Thoracic aorta (tissue), 2 donors: ENCODE results near the gene THBS1. TPM values are rescaled to one million over a fixed set of nuclear protein-coding genes. Genes with fewer than 3 reads are reported as not detected.

ENCODE experiments used
- ATAC-seq: fragments of 150-250 bp; one replicate; pipeline ENCODE4 v1.8.0; 2017; ENCODE audit warnings: low read depth; ENCODE audit not compliant: insufficient number of reproducible peaks, low FRiP score
- DNase-seq: peaks from one replicate; pipeline ENCODE4 v3.0.0-alpha.2; 2020; ENCODE audit warnings: low spot score
- H3K27ac ChIP-seq, 2 donors: fragments of 200-600 bp; sonication (generic); 1 replicate in 1 of 2; 2 replicates in 1 of 2; pipeline ENCODE4 v1.5.1; 2016; ENCODE audit warnings: mild to moderate bottlenecking in 2 of 2, moderate library complexity in 2 of 2
- H3K27me3 ChIP-seq: fragments of 200-600 bp; sonication (generic); replicated peaks from 2 replicates; pipeline ENCODE4 v1.6.0; 2016; ENCODE audit warnings: mild to moderate bottlenecking; ENCODE audit not compliant: insufficient read depth
- H3K36me3 ChIP-seq: fragments of 200-600 bp; sonication (generic); one replicate; pipeline ENCODE4 v1.5.1; 2016
- H3K4me1 ChIP-seq, 2 donors: fragments of 200-600 bp; sonication (generic); 1 replicate in 1 of 2; 2 replicates in 1 of 2; pipeline versions ENCODE4 v1.5.1 to v1.6.0; 2016; ENCODE audit warnings: low read depth in 2 of 2, mild to moderate bottlenecking in 1 of 2; ENCODE audit not compliant: control insufficient read depth in 1 of 2
- H3K4me3 ChIP-seq: fragments of 200-600 bp; sonication (generic); 2 replicates; pipeline ENCODE4 v1.5.1; 2016; ENCODE audit warnings: mild to moderate bottlenecking
- H3K9me3 ChIP-seq: fragments of 200-600 bp; sonication (generic); 2 replicates; pipeline ENCODE4 v1.5.1; 2016
- CTCF ChIP-seq: fragments of 200-600 bp; sonication (generic); IDR thresholded peaks from one replicate; pipeline ENCODE4 v1.5.1; 2019; ENCODE audit warnings: antibody characterized with exemption
- total RNA-seq, 2 donors: library from RNA; depleted of rRNA; stranded (reverse); fragments of >200 nt; gene quantifications; one replicate each; pipeline versions ENCODE4 v1.1.0 to v1.2.3, GENCODE V29; 2016

The THBS1 gene
- total RNA-seq, 2 donors from 2014 or later: 868 to 1,389 TPM

- DNase-seq (no peak), ATAC-seq (no peak)
- Histone ChIP-seq H3K27ac (no peak overlapping the region), H3K4me1 (peaks cover 8 to 32% of the 10 kb centered on the region in 2 donors), H3K27me3 (no peaks in the 10 kb centered on the region), H3K4me3 (no peak overlapping the region), H3K36me3 (no peaks in the 10 kb centered on the region), H3K9me3 (no peaks in the 10 kb centered on the region)
- TF ChIP-seq CTCF: no peak
Measured at GRCh38 chr15:39628546-39629257, 47.8 kb downstream of the THBS1 start.

GRCh38 chr15:39629371-39629770 is 48.5 kb downstream of the THBS1 start:
- Histone ChIP-seq H3K4me1 (peaks cover 7 to 31% of the 10 kb centered on the region in 2 donors), H3K4me3 (no peak overlapping the region), H3K27ac (no peak overlapping the region), H3K27me3 (no peaks in the 10 kb centered on the region), H3K36me3 (no peaks in the 10 kb centered on the region), H3K9me3 (no peaks in the 10 kb centered on the region)
- ATAC-seq (no peak), DNase-seq (no peak)
- no peak for TF ChIP-seq CTCF

DNA sequence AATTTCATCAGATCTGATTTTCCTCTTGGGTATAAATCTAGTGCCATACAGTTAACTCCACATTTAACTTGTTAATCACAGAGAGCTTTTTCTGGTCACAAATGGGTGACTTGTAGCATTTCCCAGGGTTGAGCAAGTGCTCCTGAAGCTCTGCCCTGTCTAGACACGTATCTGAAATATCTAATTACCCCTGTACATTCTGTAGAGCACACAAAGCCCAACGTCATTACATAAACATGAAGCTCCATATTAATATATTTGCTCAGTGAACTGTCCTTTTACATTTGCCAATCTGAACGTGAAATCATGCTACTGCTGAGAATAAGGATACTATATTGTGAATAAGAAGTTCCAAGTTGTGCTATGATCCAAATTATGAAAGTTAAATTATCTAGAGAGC is 49.0 kb downstream of the THBS1 start:
- no peaks in the 10 kb centered on the region for H3K9me3 ChIP-seq
- no peaks in the 10 kb centered on the region for H3K36me3 ChIP-seq
- no peak for DNase-seq
- no peak for TF ChIP-seq CTCF
- ATAC-seq: no peak
- peaks cover 4 to 25% of the 10 kb centered on the region in 2 donors for H3K4me1 ChIP-seq
- no peak overlapping the region for H3K27ac ChIP-seq
- H3K27me3 ChIP-seq: no peaks in the 10 kb centered on the region
- H3K4me3 ChIP-seq: no peak overlapping the region

- no peaks in the 10 kb centered on the region for H3K36me3 ChIP-seq
- H3K4me3 ChIP-seq: no peak overlapping the region
- H3K9me3 ChIP-seq: no peaks in the 10 kb centered on the region
- H3K4me1 ChIP-seq: peaks cover 0 to 16% of the 10 kb centered on the region in 2 donors
- no peak for TF ChIP-seq CTCF
- no peak overlapping the region for H3K27ac ChIP-seq
- DNase-seq (no peak), ATAC-seq (no peak)
- H3K27me3 ChIP-seq: no peaks in the 10 kb centered on the region
Measured at GRCh38 chr15:39631357-39631756, 50.5 kb downstream of the THBS1 start.

- no peak for TF ChIP-seq CTCF
- Histone ChIP-seq H3K27me3 (no peaks in the 10 kb centered on the region), H3K27ac (no peak overlapping the region), H3K4me3 (no peak overlapping the region), H3K36me3 (no peaks in the 10 kb centered on the region), H3K4me1 (peaks cover 7 to 13% of the 10 kb centered on the region in 2 donors), H3K9me3 (no peaks in the 10 kb centered on the region)
- no peak for ATAC-seq
- no peak for DNase-seq
Measured at GRCh38 chr15:39638041-39638440, 57.2 kb downstream of the THBS1 start.
